ENCODE measurements around the gene PLCD3.

GRCh38 chr17:45096141-45096540 is 36.2 kb downstream of the PLCD3 start:
- TF ChIP-seq CTCF (IDR thresholded peaks at IDR 0.05; ENCODE audit: low read length) (peak; percentile 52), EZH2phosphoT487 (IDR thresholded peaks at IDR 0.05; ENCODE audit: low read length) (no peak), EZH2 (optimal IDR thresholded peaks at IDR 0.05; ENCODE audit: low read depth, low read length) (no peak)
